Breast epithelium (tissue), 4 donors: ENCODE measurements around the gene RAB3A. TPM values are rescaled to one million over a fixed set of nuclear protein-coding genes. Genes with fewer than 3 reads are reported as not detected.
"Not testable (repeated sequence)": the region's sequence is repeated elsewhere in the genome, so short reads cannot be mapped to it uniquely, and the experiment has no call there.

Experiments
- DNase-seq, 2 donors: peaks; one replicate each; pipeline ENCODE4 v3.0.0-alpha.2; 2019; ENCODE audit warnings: low spot score in 2 of 2
- H3K27ac ChIP-seq, 2 donors: fragments of 200-600 bp; sonication (generic) in 1 of 2; one replicate each; pipeline ENCODE4 v1.5.1; 2016 to 2019; ENCODE audit warnings: mild to moderate bottlenecking in 1 of 2
- H3K27me3 ChIP-seq, 2 donors: fragments of 200-600 bp; sonication (generic) in 1 of 2; one replicate each; pipeline versions ENCODE4 v1.5.1 to v1.6.0; 2017 to 2019; ENCODE audit warnings: control low read depth in 1 of 2, mild to moderate bottlenecking in 1 of 2
- H3K36me3 ChIP-seq: fragments of 200-600 bp; one replicate; pipeline ENCODE4 v1.5.1; 2019
- H3K4me1 ChIP-seq, 2 donors: fragments of 200-600 bp; sonication (generic); one replicate each; pipeline ENCODE4 v1.5.1; 2016 to 2019; ENCODE audit warnings: control low read depth in 1 of 2
- H3K4me3 ChIP-seq, 3 donors: fragments of 200-600 bp; sonication (generic); 1 replicate in 2 of 3; 2 replicates in 1 of 3; pipeline ENCODE4 v1.5.1; 2016 to 2019; ENCODE audit warnings: mild to moderate bottlenecking in 3 of 3, moderate library complexity in 2 of 3
- H3K9me3 ChIP-seq, 2 donors: fragments of 200-600 bp; sonication (generic) in 1 of 2; one replicate each; pipeline ENCODE4 v1.5.1; 2016 to 2019; ENCODE audit warnings: control low read depth in 1 of 2
- POLR2A ChIP-seq: fragments of 450-650 bp; IDR thresholded peaks from one replicate; pipeline ENCODE4 v1.6.1; 2016; ENCODE audit warnings: antibody characterized with exemption, mild to moderate bottlenecking, moderate library complexity
- POLR2AphosphoS5 ChIP-seq, 3 donors: sonication (generic); formaldehyde crosslinking; IDR thresholded peaks; one replicate each; pipeline ENCODE4 v1.6.1; 2017; ENCODE audit warnings: antibody characterized with exemption in 3 of 3
- intact Hi-C: fragments of 100-400 bp; cut with DNase I; formaldehyde crosslinking; loops from one replicate; pipeline ENCODE4 v1.15.1; 2023; ENCODE audit warnings: low total_unique reads
- total RNA-seq, 3 donors: library from RNA; depleted of rRNA; stranded (reverse); fragments of >200 nt; gene quantifications; one replicate each; pipeline ENCODE4 v1.1.0, GENCODE V29; 2016
- TF ChIP-seq, protein P1 (sequence below), 3 donors: fragments of 450-650 bp; IDR thresholded peaks; one replicate each; pipeline ENCODE4 v1.5.1; 2016 to 2017; ENCODE audit warnings: antibody characterized with exemption in 3 of 3, mild to moderate bottlenecking in 3 of 3, moderate library complexity in 3 of 3

Gene RAB3A
- total RNA-seq, 3 donors from 2014 or later = 0.66 to 1.2 (median 1.1) TPM

GRCh38 chr19:18211683-18212082 lies 7.8 kb upstream of the RAB3A start:
- no peaks in the 10 kb centered on the region for H3K27me3 ChIP-seq
- TF ChIP-seq POLR2A = no peak
- TF ChIP-seq, protein P1, sequence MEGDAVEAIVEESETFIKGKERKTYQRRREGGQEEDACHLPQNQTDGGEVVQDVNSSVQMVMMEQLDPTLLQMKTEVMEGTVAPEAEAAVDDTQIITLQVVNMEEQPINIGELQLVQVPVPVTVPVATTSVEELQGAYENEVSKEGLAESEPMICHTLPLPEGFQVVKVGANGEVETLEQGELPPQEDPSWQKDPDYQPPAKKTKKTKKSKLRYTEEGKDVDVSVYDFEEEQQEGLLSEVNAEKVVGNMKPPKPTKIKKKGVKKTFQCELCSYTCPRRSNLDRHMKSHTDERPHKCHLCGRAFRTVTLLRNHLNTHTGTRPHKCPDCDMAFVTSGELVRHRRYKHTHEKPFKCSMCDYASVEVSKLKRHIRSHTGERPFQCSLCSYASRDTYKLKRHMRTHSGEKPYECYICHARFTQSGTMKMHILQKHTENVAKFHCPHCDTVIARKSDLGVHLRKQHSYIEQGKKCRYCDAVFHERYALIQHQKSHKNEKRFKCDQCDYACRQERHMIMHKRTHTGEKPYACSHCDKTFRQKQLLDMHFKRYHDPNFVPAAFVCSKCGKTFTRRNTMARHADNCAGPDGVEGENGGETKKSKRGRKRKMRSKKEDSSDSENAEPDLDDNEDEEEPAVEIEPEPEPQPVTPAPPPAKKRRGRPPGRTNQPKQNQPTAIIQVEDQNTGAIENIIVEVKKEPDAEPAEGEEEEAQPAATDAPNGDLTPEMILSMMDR (IDR thresholded peaks at IDR 0.05) = no peak
- TF ChIP-seq POLR2AphosphoS5 (IDR thresholded peaks at IDR 0.05) = no peak
- H3K36me3 ChIP-seq = no peaks in the 10 kb centered on the region
- H3K4me1 ChIP-seq = no peaks in the 10 kb centered on the region
- H3K9me3 ChIP-seq = no peaks in the 10 kb centered on the region
- no peak overlapping the region for H3K4me3 ChIP-seq
- no peak overlapping the region for H3K27ac ChIP-seq
- no peak for DNase-seq
- intact Hi-C loops = no loop called here

DNA sequence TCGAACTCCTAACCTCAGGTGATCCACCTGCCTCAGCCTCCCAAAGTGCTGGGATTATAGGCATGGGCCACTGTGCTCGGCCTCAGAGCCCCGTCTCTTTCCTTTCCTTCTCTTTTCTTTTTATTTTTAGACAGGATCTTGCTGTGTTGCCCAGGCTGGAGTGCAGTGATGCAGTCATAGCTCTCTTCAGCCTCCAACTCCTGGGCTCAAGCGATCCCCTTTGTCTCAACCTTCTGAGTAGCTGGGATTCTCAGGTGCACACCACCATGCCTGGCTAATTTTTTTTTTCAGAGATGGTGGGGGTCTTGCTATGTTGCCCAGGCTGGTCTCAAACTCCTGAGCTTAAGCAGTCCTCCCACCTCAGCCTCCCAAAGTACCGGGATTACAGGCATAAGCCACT lies 6.1 kb upstream of the RAB3A start:
- H3K36me3 ChIP-seq, H3K4me1 ChIP-seq, H3K27ac ChIP-seq, H3K4me3 ChIP-seq, intact Hi-C loops, DNase-seq, H3K9me3 ChIP-seq, H3K27me3 ChIP-seq: not testable (repeated sequence)

DNA sequence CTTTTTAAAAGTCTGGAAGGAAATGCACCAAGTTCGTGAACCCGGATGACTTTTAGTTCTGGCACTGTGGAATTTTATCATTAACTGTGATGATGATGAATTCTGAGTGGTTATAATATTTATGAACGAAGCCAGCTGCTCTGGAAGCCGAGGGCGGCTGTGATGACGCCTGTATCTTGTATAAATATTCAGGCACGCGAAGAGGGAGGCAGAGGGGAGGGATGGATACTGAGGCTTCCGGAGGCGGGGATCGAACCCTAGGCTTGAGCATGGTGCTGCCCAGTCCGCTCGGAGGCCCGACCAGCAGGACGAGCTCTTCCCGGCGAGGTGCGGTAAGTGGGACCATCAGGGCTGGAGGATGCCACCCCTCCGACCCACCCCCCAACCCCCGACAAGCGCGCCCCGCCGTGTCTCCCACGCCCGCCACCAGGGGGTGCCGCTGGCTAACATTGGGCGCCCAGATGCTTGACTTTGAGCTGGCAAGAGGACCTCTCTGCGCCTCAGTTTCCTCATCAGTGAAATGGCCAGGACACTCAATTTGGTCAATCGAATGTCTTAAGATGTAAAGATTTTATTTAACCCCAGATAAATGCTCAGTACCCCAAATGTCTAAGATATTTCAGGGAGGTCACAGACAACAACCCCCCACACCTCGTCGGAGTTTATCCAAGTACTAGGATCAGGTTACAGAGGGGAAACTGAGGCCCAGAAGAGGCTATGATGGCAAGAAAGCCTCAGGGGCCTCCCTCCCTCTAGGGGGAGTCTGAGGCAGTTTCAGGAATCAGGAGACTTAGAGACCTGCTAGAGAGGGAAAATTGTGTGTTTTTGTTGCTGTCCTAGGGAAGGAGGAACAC lies 4.5 kb upstream of the RAB3A start:
- H3K27ac ChIP-seq = no peak overlapping the region

GRCh38 chr19:18206018-18206417 lies 2.2 kb upstream of the RAB3A start:
- peaks cover 0 to 17% of the 10 kb centered on the region in 2 donors for H3K4me1 ChIP-seq
- H3K27ac ChIP-seq = peak overlapping the region in 1 of 2 donors; percentile 99
- H3K36me3 ChIP-seq = no peaks in the 10 kb centered on the region
- no peaks in the 10 kb centered on the region for H3K27me3 ChIP-seq
- TF ChIP-seq, protein P1 (IDR thresholded peaks at IDR 0.05) = no peak
- TF ChIP-seq POLR2AphosphoS5 (IDR thresholded peaks at IDR 0.05) = no peak
- no peak for DNase-seq
- intact Hi-C loops = no loop called here
- no peaks in the 10 kb centered on the region for H3K9me3 ChIP-seq
- peak overlapping the region in 1 of 3 donors; percentile 77 for H3K4me3 ChIP-seq

More for the DNA sequence above, 4.5 kb upstream of the RAB3A start:
- Histone ChIP-seq H3K4me3 (no peak overlapping the region), H3K4me1 (peaks cover 0 to 8% of the 10 kb centered on the region in 2 donors), H3K27me3 (no peaks in the 10 kb centered on the region), H3K9me3 (no peaks in the 10 kb centered on the region), H3K36me3 (no peaks in the 10 kb centered on the region)
- intact Hi-C loops = no loop called here
- TF ChIP-seq, protein P1 (IDR thresholded peaks at IDR 0.05) = peak in 1 of 3 donors; percentile 13
- TF ChIP-seq POLR2AphosphoS5 (IDR thresholded peaks at IDR 0.05) = no peak
- no peak for DNase-seq

GRCh38 chr19:18205200-18205892 lies 1.5 kb upstream of the RAB3A start:
- Histone ChIP-seq H3K4me3 (peak overlapping the region; percentile 55 to 77 (median 74)), H3K27ac (peak overlapping the region; percentile 96 to 99), H3K36me3 (no peaks in the 10 kb centered on the region), H3K27me3 (no peaks in the 10 kb centered on the region), H3K4me1 (peaks cover 0 to 17% of the 10 kb centered on the region in 2 donors), H3K9me3 (no peaks in the 10 kb centered on the region)
- TF ChIP-seq POLR2AphosphoS5 (IDR thresholded peaks at IDR 0.05) = peak in 1 of 3 donors; percentile 12
- TF ChIP-seq, protein P1 (IDR thresholded peaks at IDR 0.05) = no peak
- DNase-seq = peak; percentile 75 to 85
- intact Hi-C loops = no loop called here
